Rectal smooth muscle tissue (tissue), 1 donor: ENCODE measurements around the gene PPP1R1C.

Experiments used
- H3K27ac ChIP-seq: one replicate; pipeline ENCODE4 v1.7.0; 2013; ENCODE audit warnings: low read depth, low read length, inconsistent platforms
- H3K27me3 ChIP-seq: one replicate; pipeline ENCODE4 v1.7.0; 2013; ENCODE audit warnings: low read length; ENCODE audit not compliant: control insufficient read depth, insufficient read depth
- H3K36me3 ChIP-seq: one replicate; pipeline ENCODE4 v1.7.0; 2013; ENCODE audit warnings: low read length; ENCODE audit not compliant: control insufficient read depth, insufficient read depth
- H3K4me1 ChIP-seq: one replicate; pipeline ENCODE4 v1.7.0; 2013; ENCODE audit warnings: low read length; ENCODE audit not compliant: control insufficient read depth, insufficient read depth
- H3K4me3 ChIP-seq: one replicate; pipeline ENCODE4 v1.7.0; 2013; ENCODE audit warnings: low read length
- H3K9ac ChIP-seq: one replicate; pipeline ENCODE4 v1.7.0; 2013; ENCODE audit warnings: low read length

PPP1R1C gene

DNA sequence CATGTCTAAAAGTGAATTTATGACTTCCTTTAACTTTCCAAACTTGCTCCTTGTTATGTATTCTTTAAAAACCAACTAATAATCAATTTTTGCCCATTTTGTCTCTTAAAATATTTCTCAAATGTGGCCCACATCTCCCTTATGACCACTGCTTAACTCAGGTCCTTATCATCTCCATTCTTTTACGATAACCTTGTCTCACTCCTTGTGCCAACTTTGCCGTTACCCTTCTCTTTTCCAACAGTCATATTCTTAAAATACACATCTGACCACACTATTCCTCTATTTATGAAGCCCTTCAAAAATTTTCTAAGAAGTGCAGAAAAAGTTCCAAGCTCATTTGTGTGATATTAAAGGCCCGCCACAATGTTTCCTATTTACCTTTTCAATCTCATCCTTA lies 47.8 kb downstream of the PPP1R1C start:
- Histone ChIP-seq H3K27me3 (no peaks in the 10 kb centered on the region), H3K36me3 (no peaks in the 10 kb centered on the region), H3K27ac (no peak overlapping the region), H3K4me1 (no peaks in the 10 kb centered on the region), H3K9ac (no peak overlapping the region), H3K4me3 (no peak overlapping the region)

- Histone ChIP-seq H3K27ac (no peak overlapping the region), H3K4me1 (no peaks in the 10 kb centered on the region), H3K9ac (no peak overlapping the region), H3K4me3 (no peak overlapping the region), H3K27me3 (no peaks in the 10 kb centered on the region), H3K36me3 (no peaks in the 10 kb centered on the region)
These were observed 52.9 kb downstream of the PPP1R1C start for GRCh38 chr2:182038576-182038975.

DNA sequence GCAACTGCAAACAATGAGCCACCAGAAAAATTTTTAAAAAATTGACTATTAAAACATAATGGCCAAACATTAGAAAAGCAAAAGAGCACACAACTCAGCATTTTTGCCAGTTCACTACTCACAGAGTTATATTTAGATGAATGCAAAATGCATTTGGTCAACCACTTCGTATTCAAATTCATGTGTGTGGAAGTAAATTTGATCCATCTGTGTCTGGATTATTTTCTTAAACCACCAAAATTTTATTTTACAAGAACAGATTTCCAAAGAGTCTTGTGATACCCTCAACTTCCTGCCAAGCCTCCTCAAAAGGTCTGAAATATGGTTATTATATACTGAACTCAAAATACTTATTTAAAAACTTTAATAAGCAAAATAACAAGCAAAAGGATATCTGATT lies 57.4 kb downstream of the PPP1R1C start:
- Histone ChIP-seq H3K4me1 (no peaks in the 10 kb centered on the region), H3K27ac (no peak overlapping the region), H3K4me3 (no peak overlapping the region), H3K27me3 (no peaks in the 10 kb centered on the region), H3K36me3 (no peaks in the 10 kb centered on the region), H3K9ac (no peak overlapping the region)

GRCh38 chr2:182043861-182044260 lies 58.2 kb downstream of the PPP1R1C start:
- no peak overlapping the region for H3K9ac ChIP-seq
- H3K27ac ChIP-seq = no peak overlapping the region
- H3K4me3 ChIP-seq = no peak overlapping the region
- H3K36me3 ChIP-seq = no peaks in the 10 kb centered on the region
- H3K4me1 ChIP-seq = no peaks in the 10 kb centered on the region
- H3K27me3 ChIP-seq = no peaks in the 10 kb centered on the region

DNA sequence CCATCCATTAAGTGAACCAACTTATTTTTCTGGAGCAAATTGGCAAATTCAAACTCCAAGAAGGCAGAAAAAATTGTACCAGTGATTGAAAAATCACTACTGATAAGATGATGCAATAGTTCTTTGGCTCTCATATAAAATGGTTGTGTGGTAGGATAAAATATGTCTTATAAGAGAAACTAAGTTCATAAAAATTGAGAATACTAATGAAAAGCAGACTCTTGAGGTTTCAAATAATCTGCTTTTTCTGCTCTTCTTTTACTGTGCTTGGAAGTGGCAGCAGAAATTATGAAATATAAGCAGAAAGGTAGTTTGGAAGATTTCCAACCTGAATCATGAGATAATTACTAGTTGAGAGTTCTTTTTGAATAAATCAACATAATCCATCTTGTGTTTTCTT lies 61.9 kb downstream of the PPP1R1C start:
- no peak overlapping the region for H3K9ac ChIP-seq
- no peaks in the 10 kb centered on the region for H3K27me3 ChIP-seq
- no peaks in the 10 kb centered on the region for H3K36me3 ChIP-seq
- no peaks in the 10 kb centered on the region for H3K4me1 ChIP-seq
- H3K4me3 ChIP-seq = no peak overlapping the region
- H3K27ac ChIP-seq = no peak overlapping the region

DNA sequence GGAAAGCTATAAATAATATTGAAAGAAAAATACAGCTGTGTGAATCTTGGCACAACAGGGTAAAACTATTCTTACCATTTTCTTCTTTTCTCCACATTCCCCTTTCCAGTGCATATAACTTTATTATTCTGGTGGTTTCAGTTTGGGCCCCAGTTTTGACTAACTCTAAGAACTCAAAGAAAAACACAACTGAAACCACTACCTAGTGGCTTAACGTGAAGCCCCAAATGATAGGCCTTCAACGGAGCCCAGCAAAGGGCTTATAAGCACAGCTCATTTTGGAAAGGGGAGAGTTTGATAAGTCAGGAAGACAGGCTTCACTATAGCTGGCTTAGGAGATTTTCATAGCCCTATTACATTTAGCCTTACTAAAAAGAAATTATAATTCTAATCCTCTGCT lies 62.4 kb downstream of the PPP1R1C start:
- Histone ChIP-seq H3K4me1 (no peaks in the 10 kb centered on the region), H3K36me3 (no peaks in the 10 kb centered on the region), H3K27ac (no peak overlapping the region), H3K4me3 (no peak overlapping the region), H3K27me3 (no peaks in the 10 kb centered on the region), H3K9ac (no peak overlapping the region)

DNA sequence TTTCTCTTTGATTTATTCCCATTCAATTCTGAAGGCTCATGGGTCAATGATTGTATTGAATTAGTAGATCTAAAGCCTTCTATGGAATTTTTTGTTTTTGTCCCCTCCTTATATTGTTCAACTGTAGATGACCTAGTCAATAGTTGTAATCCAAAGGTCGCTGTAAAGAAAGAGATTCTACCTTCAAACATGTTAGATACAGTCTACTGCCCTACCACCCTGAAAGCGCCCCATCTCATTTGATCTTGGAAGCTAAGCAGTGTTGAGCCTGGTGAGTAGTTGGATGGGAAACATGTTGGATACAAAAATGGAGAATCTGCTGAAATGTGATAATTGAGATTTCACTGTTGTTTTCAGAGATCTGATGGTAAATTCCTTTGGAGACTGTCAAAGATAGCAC lies 63.0 kb downstream of the PPP1R1C start:
- no peak overlapping the region for H3K27ac ChIP-seq
- H3K4me1 ChIP-seq = no peaks in the 10 kb centered on the region
- H3K4me3 ChIP-seq = no peak overlapping the region

GRCh38 chr2:182049372-182050148 lies 63.9 kb downstream of the PPP1R1C start:
- Histone ChIP-seq H3K27ac (no peak overlapping the region), H3K36me3 (no peaks in the 10 kb centered on the region), H3K4me3 (no peak overlapping the region), H3K27me3 (no peaks in the 10 kb centered on the region), H3K4me1 (no peaks in the 10 kb centered on the region), H3K9ac (no peak overlapping the region)

More for the DNA sequence above, 63.0 kb downstream of the PPP1R1C start:
- Histone ChIP-seq H3K27me3 (no peaks in the 10 kb centered on the region), H3K9ac (no peak overlapping the region), H3K36me3 (no peaks in the 10 kb centered on the region)

- H3K36me3 ChIP-seq = no peaks in the 10 kb centered on the region
- no peaks in the 10 kb centered on the region for H3K27me3 ChIP-seq
- no peak overlapping the region for H3K27ac ChIP-seq
- H3K4me1 ChIP-seq = no peaks in the 10 kb centered on the region
- no peak overlapping the region for H3K9ac ChIP-seq
- H3K4me3 ChIP-seq = no peak overlapping the region
These were observed 64.9 kb downstream of the PPP1R1C start for GRCh38 chr2:182050333-182051135.

- Histone ChIP-seq H3K27ac (no peak overlapping the region), H3K27me3 (no peaks in the 10 kb centered on the region), H3K4me1 (no peaks in the 10 kb centered on the region), H3K9ac (no peak overlapping the region), H3K36me3 (no peaks in the 10 kb centered on the region), H3K4me3 (no peak overlapping the region)
These were observed 70.3 kb downstream of the PPP1R1C start for GRCh38 chr2:182055993-182056392.

DNA sequence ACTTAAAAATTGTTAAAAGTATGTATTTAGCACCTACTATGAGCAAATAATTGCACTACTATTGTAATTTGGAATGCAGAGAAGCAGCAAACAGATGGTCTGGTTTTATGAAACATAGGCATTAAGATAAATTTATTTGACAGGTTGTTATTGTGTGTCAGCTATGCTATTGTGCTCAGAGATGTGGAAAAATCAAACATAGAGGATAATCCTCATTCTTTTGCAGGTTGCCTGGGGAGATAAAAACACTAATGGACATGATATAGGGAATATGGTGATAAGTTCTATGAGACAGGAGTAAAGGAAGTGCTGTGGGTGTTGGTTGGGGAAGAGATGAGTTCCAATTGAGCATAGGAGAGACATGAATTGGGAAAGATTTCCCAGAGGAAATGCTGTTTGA lies 71.3 kb downstream of the PPP1R1C start:
- Histone ChIP-seq H3K4me3 (no peak overlapping the region), H3K27ac (no peak overlapping the region)

GRCh38 chr2:182058056-182058455 lies 72.4 kb downstream of the PPP1R1C start:
- H3K27me3 ChIP-seq = no peaks in the 10 kb centered on the region
- no peaks in the 10 kb centered on the region for H3K4me1 ChIP-seq
- H3K4me3 ChIP-seq = no peak overlapping the region
- H3K27ac ChIP-seq = no peak overlapping the region
- no peaks in the 10 kb centered on the region for H3K36me3 ChIP-seq
- H3K9ac ChIP-seq = no peak overlapping the region

More for the DNA sequence above, 71.3 kb downstream of the PPP1R1C start:
- H3K36me3 ChIP-seq = no peaks in the 10 kb centered on the region
- H3K9ac ChIP-seq = no peak overlapping the region
- H3K4me1 ChIP-seq = no peaks in the 10 kb centered on the region
- no peaks in the 10 kb centered on the region for H3K27me3 ChIP-seq

- Histone ChIP-seq H3K27me3 (no peaks in the 10 kb centered on the region), H3K4me3 (no peak overlapping the region), H3K9ac (no peak overlapping the region), H3K4me1 (no peaks in the 10 kb centered on the region), H3K27ac (no peak overlapping the region), H3K36me3 (no peaks in the 10 kb centered on the region)
These were observed 76.1 kb downstream of the PPP1R1C start for GRCh38 chr2:182061739-182062138.
